NCI-H146 (cell line): Measurements from ENCODE around the gene L3HYPDH.

Experiments
- DNase-seq: peaks from one replicate; lab custom pipeline; 2025; lab: John Stamatoyannopoulos, UW

The L3HYPDH gene

GRCh38 chr14:59483819-59484638, at the start of gene L3HYPDH, which contains the start of gene JKAMP:
L3HYPDH (minus strand) TSS chr14:59484408; CDS start chr14:59484316, 92 bp downstream.
JKAMP (plus strand) TSS chr14:59484517; CDS start chr14:59484590, 73 bp downstream.
- DNase-seq, result peak; percentile 94

DNA sequence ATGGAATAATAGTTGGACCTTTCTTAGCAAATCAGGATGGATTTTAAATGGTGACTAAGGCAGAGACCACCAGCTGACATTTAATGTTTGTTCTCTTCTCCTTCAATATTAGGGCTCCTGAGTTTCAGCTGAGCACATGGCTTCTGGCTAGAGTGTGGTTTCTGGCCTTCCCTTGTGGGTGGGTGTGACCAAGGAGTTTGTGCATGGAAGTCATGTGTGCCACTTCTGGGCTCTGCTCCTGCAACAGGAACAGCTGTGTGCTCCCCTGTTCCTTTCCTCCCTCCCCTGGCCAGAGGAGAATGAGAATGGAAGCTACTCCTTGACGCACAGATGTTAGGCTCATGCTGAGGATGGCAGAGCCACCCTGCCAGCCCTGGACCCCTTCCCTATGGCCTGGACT, 48.2 kb upstream of the L3HYPDH start:
- DNase-seq, result no peak

DNA sequence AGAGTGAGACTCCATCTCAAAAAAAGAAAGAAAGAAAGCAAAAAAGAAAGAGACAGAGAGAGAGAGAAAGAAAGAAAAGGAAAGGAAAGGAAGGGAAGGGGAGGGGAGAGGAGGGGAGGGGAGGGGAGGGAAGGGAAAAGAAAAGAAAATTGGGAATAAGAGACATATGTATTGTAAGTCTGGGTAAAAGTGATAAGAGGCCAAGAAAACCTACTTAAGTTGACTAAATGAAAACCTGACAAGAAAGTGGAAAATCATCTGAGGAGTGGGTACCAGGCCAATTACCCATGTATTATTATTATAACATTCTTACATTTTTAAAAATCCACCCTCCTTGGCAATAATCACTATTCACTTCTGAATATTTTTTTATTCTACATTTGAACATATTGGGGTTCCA, 46.1 kb upstream of the L3HYPDH start:
- DNase-seq, result no peak

- DNase-seq, result no peak
These were observed 45.0 kb upstream of the L3HYPDH start for GRCh38 chr14:59529189-59529588.

GRCh38 chr14:59520224-59520623, 36.0 kb upstream of the L3HYPDH start:
- no peak for DNase-seq

- peak; percentile 50 for DNase-seq
These were observed 27.8 kb upstream of the L3HYPDH start for GRCh38 chr14:59511916-59512575.

GRCh38 chr14:59510966-59511365, 26.8 kb upstream of the L3HYPDH start:
- no peak for DNase-seq

DNA sequence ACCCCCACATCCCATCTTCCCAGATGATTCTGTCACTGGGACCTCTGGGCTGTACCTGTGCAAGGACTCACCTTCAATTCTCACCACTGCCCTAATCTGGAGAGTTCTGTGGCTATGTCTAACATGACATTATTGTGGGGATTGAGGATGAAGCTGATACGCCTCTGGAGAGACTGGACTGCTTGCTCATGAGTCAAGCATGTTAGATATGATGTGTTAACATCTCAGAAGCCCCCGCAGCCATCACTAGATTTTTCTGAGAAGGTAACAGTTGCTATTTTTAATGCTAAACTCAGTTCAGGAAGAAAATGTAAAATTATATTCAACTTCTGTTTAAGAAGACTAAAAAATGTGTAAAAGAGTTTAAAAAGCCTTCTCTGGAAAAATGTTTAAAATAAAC, 25.8 kb upstream of the L3HYPDH start:
- DNase-seq, result no peak

- DNase-seq, result no peak
These were observed 24.9 kb upstream of the L3HYPDH start for GRCh38 chr14:59509101-59509500.

- no peak for DNase-seq
These were observed 23.5 kb upstream of the L3HYPDH start for GRCh38 chr14:59507752-59508103.

- DNase-seq, result peak; percentile 59
These were observed 23.0 kb upstream of the L3HYPDH start for GRCh38 chr14:59507063-59507751.

DNA sequence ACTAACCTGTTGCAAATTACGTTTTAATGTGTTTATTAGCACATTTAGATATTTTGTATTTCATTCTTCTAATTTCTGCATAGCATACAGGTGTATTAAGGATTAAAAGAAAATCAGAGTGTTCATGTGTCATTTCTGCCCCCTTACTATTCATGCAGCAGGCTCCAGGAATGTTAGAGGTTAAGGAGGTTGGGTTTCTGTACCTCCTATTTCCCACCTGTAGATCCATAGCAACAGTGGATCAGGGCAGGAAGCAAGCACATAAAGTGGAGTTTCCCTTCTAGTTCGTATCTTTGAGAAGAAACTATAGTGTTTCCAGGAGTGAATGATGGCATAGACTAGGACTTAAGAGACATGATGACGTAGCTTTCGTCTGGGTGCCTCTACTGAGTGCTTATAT, 19.0 kb upstream of the L3HYPDH start:
- DNase-seq, result no peak

DNA sequence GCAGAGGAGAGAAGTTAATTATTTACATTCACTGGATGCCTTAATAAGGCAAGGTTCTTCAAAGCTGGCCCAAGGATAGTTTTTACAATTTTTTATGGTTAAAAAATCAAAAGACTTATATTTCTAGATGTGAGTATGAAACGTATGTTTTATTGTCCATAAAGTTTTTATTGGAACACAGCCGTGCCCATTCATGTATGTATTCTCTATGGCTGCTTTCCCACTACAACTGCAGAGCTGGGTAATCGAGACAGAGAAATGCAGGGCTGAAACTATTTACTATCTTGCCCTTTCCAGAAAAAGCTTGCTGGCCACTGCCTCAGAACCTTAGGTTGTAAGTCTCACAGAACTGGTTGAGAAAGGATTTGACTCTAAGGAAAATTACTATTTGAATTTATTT, 16.5 kb upstream of the L3HYPDH start:
- DNase-seq, result no peak

- DNase-seq, result no peak
These were observed 8.2 kb upstream of the L3HYPDH start for GRCh38 chr14:59492384-59492783.

GRCh38 chr14:59490756-59491155, 6.5 kb upstream of the L3HYPDH start:
- DNase-seq, result no peak

- no peak for DNase-seq
These were observed 499 bp upstream of the L3HYPDH start for GRCh38 chr14:59484639-59485175.

- DNase-seq, result no peak
These were observed 845 bp downstream of the L3HYPDH start for GRCh38 chr14:59483363-59483762.

DNA sequence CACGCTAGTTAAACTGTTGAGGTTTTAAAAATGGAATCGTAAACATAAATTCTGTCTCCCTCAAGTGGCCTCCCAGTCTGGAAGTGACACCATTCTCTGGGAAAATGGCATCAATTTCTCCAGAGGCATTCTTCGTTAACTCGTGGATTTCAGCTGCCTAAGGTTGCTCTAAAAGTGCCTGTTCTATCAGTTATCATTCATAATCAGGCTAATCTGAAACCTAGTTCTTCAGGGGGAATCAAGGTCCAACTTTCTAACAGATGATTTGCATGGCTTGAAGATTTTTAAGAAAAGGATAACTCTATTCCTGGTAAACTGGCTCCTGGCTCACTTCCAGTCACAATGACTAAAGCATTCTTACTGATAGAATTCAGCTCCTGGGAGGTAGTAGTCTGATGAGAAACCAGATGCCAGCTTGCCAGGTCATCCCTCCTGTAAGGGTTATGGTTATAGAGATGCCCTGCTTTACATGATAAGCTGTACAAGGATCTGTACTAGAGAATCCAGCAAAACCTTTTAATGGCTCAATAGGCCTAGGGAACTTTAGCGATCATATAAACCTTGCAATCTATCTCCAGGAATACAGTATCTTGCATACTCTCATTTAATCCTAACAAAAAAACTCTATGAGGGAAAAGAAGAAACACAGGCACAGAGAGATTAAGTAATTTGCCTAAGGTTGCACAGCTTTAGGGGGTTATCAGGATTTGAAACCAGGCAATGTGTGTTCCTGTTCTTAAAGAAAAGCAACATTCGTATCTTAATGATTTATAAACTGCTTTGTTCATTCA, 1.5 kb downstream of the L3HYPDH start:
- DNase-seq, result no peak

DNA sequence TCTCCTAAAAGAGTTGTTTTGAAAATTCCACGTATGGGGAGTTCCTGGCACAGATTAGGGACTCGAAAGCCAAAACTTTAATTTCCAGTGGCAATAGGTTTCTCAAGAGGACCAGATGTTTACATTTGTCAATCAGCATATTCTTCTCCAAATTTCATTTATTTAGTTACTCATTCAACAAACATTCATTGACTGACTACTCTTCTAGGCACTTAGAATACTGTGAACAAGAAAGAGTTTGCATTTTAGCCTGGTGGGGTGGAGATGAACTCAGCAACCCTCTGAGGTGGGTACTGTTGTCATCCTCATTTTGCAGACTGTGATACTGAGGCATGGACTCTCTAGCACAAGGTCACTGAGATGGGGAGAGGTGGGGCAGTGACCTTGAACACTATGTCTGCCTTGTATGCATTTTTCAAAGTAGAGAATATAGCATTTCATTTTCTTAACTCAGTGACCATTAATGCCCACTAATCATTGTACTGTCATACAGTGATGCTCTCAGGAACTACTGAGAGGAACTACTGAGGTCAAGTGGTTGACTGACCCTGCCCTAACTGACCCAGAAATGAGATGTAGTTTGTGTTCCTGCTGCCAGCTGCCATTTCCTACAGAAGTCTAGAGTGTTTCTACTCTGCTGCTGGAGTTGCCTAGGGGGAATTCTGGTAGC, 2.2 kb downstream of the L3HYPDH start:
- no peak for DNase-seq

DNA sequence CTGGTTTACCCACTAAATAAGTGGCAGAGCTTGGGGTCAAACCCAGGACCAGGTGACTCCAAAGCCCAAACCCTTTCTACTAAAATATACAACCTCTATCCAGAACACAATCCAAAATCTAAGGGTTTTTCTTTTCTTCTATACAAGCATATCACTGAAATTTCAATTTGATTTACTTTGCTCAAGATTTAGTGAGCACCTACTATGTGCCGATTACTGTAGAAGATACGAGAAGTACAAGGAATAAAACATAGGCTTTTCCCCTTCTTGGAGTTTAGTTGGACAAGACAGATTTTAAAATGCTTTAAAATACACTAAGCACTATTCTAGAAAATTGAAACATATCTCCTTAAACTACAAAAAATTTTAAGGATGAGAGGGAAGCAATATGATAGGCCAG, 2.8 kb downstream of the L3HYPDH start:
- DNase-seq, result no peak

DNA sequence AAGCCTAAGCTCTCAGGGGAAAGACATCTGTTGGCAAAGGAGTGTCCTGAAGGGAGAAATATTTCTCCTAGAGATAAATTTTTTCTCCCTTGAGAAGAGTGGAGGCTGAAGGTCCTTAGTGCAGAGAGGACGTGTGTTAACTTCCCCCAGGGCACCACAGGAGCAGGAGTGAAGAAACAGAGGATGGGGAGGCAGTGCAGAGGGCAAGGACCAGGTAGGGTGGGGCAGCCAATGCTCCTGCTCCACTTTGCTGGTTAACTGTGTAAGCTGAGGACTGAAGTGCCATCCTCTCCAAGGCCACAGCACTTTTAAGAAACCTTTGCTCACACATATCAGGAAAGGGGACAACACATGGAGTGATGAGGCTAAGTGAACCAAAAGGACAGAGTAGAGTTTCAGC, 4.0 kb downstream of the L3HYPDH start:
- no peak for DNase-seq
